HEK293 (cell line): ENCODE data around the gene FAAH.

Experiments
- CTCF ChIA-PET: fragments of 350-600 bp; formaldehyde crosslinking; extraction: SDS; loops from one replicate; lab custom pipeline; 2021; ENCODE audit warnings: antibody characterized with exemption; lab: Yijun Ruan, JAX
- POLR2A ChIA-PET: fragments of 300-600 bp; formaldehyde crosslinking; extraction: SDS; loops from one replicate; lab custom pipeline; 2020; ENCODE audit warnings: antibody characterized with exemption, inconsistent platforms; lab: Yijun Ruan, JAX
- H3K27ac ChIP-seq: fragments of 200-500 bp; sonication (Bioruptor generic); 2 replicates; pipeline ENCODE4 v1.5.1; 2014; ENCODE audit warnings: low read depth, low read length, control low read depth, inconsistent platforms; ENCODE audit errors: extremely low read depth
- H3K36me3 ChIP-seq, 2 experiments: fragments of 200-500 bp in 1 of 2; sonication (Bioruptor generic) in 1 of 2; 1 replicate in 1 of 2; 2 replicates in 1 of 2; pipeline ENCODE4 v1.5.1; 2014 to 2017; ENCODE audit warnings: inconsistent platforms in 2 of 2, low read length in 2 of 2; ENCODE audit not compliant: control insufficient read depth in 2 of 2, insufficient read depth in 1 of 2
- H3K4me1 ChIP-seq: fragments of 200-500 bp; sonication (Bioruptor generic); 2 replicates; pipeline ENCODE4 v1.5.1; 2014; ENCODE audit warnings: mild to moderate bottlenecking, low read length, inconsistent platforms; ENCODE audit not compliant: control insufficient read depth, insufficient read depth
- H3K4me3 ChIP-seq: 2 replicates; pipeline ENCODE4 v1.5.1; 2011; ENCODE audit warnings: low read depth, mild to moderate bottlenecking, control low read depth, low read length, moderate library complexity
- H3K9me3 ChIP-seq: fragments of 200-500 bp; sonication (Bioruptor generic); 2 replicates; pipeline ENCODE4 v1.5.1; 2014; ENCODE audit warnings: low read depth, low read length, inconsistent platforms; ENCODE audit not compliant: control insufficient read depth, insufficient read depth
- SP3 ChIP-seq: fragments of 450-650 bp; formaldehyde crosslinking; IDR thresholded peaks from 2 replicates; pipeline ENCODE4 v1.5.1; 2016; ENCODE audit warnings: missing biosample characterization, missing genetic modification characterization
- ZFP37 ChIP-seq: fragments of 450-650 bp; formaldehyde crosslinking; IDR thresholded peaks from 2 replicates; pipeline ENCODE4 v1.5.1; 2016; ENCODE audit warnings: missing biosample characterization, missing genetic modification characterization
- ZNF157 ChIP-seq: fragments of 450-650 bp; formaldehyde crosslinking; IDR thresholded peaks from 2 replicates; pipeline ENCODE4 v1.5.1; 2016; ENCODE audit warnings: missing biosample characterization, missing genetic modification characterization
- ZNF174 ChIP-seq: fragments of 450-650 bp; formaldehyde crosslinking; IDR thresholded peaks from 2 replicates; pipeline ENCODE4 v1.5.0; 2017; ENCODE audit warnings: missing biosample characterization, mild to moderate bottlenecking, missing genetic modification characterization
- ZNF274 ChIP-seq, 2 experiments: fragments of 200-500 bp in 1 of 2; fragments of 450-650 bp in 1 of 2; sonication (Bioruptor generic) in 1 of 2; formaldehyde crosslinking in 1 of 2; IDR thresholded peaks; 2 replicates each; pipeline versions ENCODE4 v1.5.1 to v1.6.1; 2014 to 2016; ENCODE audit warnings: borderline replicate concordance in 1 of 2, inconsistent platforms in 1 of 2, low read length in 1 of 2, missing biosample characterization in 1 of 2, missing genetic modification characterization in 1 of 2
- ZNF311 ChIP-seq: fragments of 450-650 bp; formaldehyde crosslinking; IDR thresholded peaks from 2 replicates; pipeline ENCODE4 v1.5.1; 2017; ENCODE audit warnings: missing biosample characterization, missing genetic modification characterization, borderline replicate concordance
- ZNF600 ChIP-seq: fragments of 450-650 bp; formaldehyde crosslinking; IDR thresholded peaks from 2 replicates; pipeline ENCODE4 v1.5.1; 2016; ENCODE audit warnings: missing biosample characterization, missing genetic modification characterization
- ZNF654 ChIP-seq: fragments of 450-650 bp; formaldehyde crosslinking; IDR thresholded peaks from 2 replicates; pipeline ENCODE4 v1.5.1; 2016; ENCODE audit warnings: low read depth, missing biosample characterization, missing genetic modification characterization
- ZSCAN16 ChIP-seq: fragments of 450-650 bp; formaldehyde crosslinking; IDR thresholded peaks from 2 replicates; pipeline ENCODE4 v1.5.1; 2016; ENCODE audit warnings: missing biosample characterization, missing genetic modification characterization
- TF ChIP-seq, protein P1 (sequence below): fragments of 450-650 bp; formaldehyde crosslinking; IDR thresholded peaks from 2 replicates; pipeline ENCODE4 v1.5.1; 2017; ENCODE audit warnings: missing biosample characterization, missing genetic modification characterization
- TF ChIP-seq, protein P2 (sequence below): fragments of 450-650 bp; formaldehyde crosslinking; conservative IDR thresholded peaks from 2 replicates; pipeline ENCODE4 v1.5.1; 2016; ENCODE audit warnings: low read depth, missing biosample characterization, missing genetic modification characterization
- TF ChIP-seq, protein P3 (sequence below): fragments of 450-650 bp; formaldehyde crosslinking; IDR thresholded peaks from 2 replicates; pipeline ENCODE4 v1.5.1; 2016; ENCODE audit warnings: missing biosample characterization, missing genetic modification characterization

FAAH gene

DNA sequence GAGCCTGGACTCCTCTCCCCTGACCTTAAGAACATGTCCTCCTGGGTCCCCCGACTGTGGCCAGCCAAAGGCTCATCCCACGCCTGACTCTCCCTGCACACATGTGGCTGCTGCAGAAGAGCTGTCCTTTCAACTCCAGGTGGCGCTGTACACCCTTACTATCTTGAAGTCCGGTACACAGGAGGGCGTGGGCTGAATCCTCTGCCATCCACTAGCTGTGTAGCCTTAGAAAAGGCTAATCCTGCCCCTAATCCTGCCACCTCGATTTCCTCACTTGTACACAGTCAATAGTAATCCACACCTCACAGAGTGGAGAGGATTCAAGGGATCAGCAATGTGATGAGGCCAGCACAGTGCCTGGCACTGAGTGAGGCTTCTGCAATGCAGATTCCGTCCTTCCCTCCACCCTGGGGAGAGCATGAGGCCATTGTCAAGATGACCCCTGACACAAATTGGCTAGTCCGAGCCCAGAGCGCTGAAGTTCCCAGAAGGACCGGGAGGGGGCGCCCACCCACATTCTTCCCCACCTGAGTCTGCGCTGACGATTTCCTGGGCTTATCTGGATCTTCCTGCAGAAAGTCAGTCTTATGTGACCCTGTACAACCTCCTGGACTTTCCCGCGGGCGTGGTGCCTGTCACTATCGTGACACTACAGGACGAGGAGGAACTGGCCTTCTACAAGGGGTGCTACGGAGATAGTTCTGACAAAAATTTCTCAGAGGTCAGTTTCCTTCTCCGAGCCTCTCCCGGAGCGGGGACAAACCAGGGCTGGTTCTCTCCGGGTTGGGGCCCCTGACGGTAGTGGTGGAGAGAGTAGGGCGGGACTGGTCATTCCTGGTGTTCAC, 48.4 kb downstream of the FAAH start (continued):
- TF ChIP-seq, protein P1, sequence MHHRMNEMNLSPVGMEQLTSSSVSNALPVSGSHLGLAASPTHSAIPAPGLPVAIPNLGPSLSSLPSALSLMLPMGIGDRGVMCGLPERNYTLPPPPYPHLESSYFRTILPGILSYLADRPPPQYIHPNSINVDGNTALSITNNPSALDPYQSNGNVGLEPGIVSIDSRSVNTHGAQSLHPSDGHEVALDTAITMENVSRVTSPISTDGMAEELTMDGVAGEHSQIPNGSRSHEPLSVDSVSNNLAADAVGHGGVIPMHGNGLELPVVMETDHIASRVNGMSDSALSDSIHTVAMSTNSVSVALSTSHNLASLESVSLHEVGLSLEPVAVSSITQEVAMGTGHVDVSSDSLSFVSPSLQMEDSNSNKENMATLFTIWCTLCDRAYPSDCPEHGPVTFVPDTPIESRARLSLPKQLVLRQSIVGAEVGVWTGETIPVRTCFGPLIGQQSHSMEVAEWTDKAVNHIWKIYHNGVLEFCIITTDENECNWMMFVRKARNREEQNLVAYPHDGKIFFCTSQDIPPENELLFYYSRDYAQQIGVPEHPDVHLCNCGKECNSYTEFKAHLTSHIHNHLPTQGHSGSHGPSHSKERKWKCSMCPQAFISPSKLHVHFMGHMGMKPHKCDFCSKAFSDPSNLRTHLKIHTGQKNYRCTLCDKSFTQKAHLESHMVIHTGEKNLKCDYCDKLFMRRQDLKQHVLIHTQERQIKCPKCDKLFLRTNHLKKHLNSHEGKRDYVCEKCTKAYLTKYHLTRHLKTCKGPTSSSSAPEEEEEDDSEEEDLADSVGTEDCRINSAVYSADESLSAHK (tag by site-specific recombination): no peak
- no peak for TF ChIP-seq SP3 (tag by site-specific recombination)
- TF ChIP-seq ZSCAN16 (tag by site-specific recombination): no peak
- TF ChIP-seq ZFP37 (tag by site-specific recombination): no peak; the same call in 1 of the 2 replicates
- TF ChIP-seq, protein P2, sequence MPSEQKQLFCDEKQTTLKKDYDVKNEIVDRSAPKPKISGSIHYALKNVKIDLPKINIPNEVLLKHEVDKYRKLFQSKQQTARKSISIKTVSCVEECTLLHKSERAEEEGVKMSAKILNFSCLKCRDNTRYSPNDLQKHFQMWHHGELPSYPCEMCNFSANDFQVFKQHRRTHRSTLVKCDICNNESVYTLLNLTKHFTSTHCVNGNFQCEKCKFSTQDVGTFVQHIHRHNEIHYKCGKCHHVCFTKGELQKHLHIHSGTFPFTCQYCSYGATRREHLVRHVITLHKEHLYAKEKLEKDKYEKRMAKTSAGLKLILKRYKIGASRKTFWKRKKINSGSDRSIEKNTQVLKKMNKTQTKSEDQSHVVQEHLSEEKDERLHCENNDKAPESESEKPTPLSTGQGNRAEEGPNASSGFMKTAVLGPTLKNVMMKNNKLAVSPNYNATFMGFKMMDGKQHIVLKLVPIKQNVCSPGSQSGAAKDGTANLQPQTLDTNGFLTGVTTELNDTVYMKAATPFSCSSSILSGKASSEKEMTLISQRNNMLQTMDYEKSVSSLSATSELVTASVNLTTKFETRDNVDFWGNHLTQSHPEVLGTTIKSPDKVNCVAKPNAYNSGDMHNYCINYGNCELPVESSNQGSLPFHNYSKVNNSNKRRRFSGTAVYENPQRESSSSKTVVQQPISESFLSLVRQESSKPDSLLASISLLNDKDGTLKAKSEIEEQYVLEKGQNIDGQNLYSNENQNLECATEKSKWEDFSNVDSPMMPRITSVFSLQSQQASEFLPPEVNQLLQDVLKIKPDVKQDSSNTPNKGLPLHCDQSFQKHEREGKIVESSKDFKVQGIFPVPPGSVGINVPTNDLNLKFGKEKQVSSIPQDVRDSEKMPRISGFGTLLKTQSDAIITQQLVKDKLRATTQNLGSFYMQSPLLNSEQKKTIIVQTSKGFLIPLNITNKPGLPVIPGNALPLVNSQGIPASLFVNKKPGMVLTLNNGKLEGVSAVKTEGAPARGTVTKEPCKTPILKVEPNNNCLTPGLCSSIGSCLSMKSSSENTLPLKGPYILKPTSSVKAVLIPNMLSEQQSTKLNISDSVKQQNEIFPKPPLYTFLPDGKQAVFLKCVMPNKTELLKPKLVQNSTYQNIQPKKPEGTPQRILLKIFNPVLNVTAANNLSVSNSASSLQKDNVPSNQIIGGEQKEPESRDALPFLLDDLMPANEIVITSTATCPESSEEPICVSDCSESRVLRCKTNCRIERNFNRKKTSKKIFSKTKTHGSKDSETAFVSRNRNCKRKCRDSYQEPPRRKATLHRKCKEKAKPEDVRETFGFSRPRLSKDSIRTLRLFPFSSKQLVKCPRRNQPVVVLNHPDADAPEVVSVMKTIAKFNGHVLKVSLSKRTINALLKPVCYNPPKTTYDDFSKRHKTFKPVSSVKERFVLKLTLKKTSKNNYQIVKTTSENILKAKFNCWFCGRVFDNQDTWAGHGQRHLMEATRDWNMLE (tag by site-specific recombination): no peak
- TF ChIP-seq ZNF654 (tag by site-specific recombination): peak; percentile 53
- TF ChIP-seq ZNF174 (tag by site-specific recombination): no peak
- TF ChIP-seq ZNF274 (IDR thresholded peaks at IDR 0.05; ENCODE audit: low read length): no peak
- TF ChIP-seq ZNF274 (tag by site-specific recombination; IDR thresholded peaks at IDR 0.05; ENCODE audit: borderline replicate concordance): no peak
- TF ChIP-seq ZNF311 (tag by site-specific recombination): no peak

DNA sequence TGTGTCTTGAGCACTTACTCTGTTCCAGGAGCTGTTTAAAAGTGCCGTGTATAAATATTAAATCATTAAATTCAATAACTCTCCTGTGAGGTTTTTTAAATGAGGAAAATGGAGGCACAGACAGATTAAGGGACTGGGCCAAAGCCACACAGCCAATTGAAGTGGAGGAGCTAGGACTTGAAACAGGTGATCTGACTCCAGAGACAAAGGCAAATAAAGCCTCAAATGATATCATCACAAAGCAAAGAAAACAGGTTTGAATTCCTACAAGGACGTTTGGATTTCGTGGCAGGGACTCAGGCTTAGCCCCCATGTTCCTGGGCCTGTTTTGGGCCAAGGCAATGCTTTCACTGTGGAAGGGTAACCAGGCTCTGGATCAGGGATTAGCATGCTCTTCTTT, 50.3 kb downstream of the FAAH start:
- Histone ChIP-seq H3K4me3 (no peak overlapping the region), H3K9me3 (no peaks in the 10 kb centered on the region)
- CTCF ChIA-PET: interaction anchor here (0.7 to 12.7 kb wide), 9 partner anchors 16 to 139 kb away, joined by 3 to 315 read pairs (median 5); a partner anchor contains a TSS
- no peak for TF ChIP-seq ZNF157
- TF ChIP-seq, all 188 proteins: peak for 0
- POLR2A ChIA-PET: no interaction called here
- no peak overlapping the region for H3K27ac ChIP-seq
- no peaks in the 10 kb centered on the region for H3K36me3 ChIP-seq
- H3K4me1 ChIP-seq: no peaks in the 10 kb centered on the region

DNA sequence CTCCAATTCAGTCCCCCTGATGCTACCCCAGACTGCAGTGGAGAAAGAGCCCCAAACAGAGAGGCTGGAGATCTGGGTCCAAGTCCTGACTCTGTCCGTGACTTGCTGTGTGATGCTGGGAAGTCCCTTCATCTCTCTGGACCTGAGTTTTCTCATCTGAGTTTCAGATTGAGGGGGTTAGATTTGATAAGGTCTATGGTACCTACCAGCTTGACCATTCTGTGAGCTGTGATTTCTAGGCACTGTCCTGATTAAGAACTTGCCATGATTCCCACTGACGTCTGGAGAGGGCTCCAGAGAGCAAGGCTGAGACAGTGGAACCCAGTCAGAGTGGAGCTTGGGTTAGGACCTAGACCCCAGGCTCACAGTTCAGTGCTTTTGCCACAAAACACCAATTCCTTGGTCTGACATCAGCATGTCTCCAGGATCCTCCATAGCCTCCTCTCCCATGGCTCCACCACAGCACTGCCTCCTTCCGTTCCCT, 51.7 kb downstream of the FAAH start:
- Histone ChIP-seq H3K27ac (no peak overlapping the region), H3K4me3 (no peak overlapping the region), H3K36me3 (no peaks in the 10 kb centered on the region), H3K9me3 (no peaks in the 10 kb centered on the region), H3K4me1 (no peaks in the 10 kb centered on the region)
- ChIA-PET CTCF (interaction anchor here (0.6 to 12.7 kb wide), 13 partner anchors 8 to 276 kb away, joined by 3 to 315 read pairs (median 5); a partner anchor contains a TSS), POLR2A (no interaction called here)
- TF ChIP-seq ZNF600 (tag by site-specific recombination): no peak
- TF ChIP-seq, protein P3, sequence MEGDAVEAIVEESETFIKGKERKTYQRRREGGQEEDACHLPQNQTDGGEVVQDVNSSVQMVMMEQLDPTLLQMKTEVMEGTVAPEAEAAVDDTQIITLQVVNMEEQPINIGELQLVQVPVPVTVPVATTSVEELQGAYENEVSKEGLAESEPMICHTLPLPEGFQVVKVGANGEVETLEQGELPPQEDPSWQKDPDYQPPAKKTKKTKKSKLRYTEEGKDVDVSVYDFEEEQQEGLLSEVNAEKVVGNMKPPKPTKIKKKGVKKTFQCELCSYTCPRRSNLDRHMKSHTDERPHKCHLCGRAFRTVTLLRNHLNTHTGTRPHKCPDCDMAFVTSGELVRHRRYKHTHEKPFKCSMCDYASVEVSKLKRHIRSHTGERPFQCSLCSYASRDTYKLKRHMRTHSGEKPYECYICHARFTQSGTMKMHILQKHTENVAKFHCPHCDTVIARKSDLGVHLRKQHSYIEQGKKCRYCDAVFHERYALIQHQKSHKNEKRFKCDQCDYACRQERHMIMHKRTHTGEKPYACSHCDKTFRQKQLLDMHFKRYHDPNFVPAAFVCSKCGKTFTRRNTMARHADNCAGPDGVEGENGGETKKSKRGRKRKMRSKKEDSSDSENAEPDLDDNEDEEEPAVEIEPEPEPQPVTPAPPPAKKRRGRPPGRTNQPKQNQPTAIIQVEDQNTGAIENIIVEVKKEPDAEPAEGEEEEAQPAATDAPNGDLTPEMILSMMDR (tag by site-specific recombination): peak; percentile 37
